ENCODE results near the gene ATP1A1.

The ATP1A1 gene

DNA sequence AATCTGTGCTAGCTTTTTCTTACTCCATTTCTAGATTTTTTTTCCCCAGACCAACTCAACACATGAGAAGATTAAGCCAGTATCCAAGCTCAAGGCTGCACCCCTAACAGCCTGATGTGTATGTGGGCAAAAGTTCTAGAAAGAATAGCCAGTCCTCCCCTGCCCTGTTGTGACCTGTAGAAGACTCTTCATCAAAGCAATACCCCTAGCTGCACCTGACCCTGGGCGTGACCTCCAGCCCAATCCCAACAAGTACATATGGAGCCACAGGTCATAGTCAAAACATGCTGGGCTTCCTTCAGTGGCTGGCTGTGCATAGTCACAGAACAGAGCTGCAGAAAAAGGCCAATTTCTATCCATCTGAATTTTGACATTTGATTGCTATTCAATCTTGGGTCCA lies 72.5 kb downstream of the ATP1A1 start:
- no peak for DNase-seq

DNA sequence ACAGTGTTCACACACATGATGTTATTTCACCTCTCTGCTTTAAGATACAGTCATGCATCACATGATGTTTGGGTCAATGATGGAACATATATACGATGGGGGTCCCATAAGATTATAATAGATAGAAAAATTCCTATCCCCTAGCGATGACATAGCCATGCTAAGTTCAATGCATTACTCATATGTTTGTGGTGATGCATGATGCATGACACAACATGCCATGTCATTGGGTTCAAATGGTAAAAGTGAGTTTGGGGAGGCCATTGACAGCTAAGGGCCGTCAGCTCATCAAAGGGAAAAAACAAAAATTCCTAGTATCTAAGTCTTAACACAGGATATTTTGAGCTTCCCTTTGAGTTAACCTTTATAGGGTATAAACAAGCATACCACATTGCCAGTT lies 73.6 kb downstream of the ATP1A1 start:
- DNase-seq, result no peak

DNA sequence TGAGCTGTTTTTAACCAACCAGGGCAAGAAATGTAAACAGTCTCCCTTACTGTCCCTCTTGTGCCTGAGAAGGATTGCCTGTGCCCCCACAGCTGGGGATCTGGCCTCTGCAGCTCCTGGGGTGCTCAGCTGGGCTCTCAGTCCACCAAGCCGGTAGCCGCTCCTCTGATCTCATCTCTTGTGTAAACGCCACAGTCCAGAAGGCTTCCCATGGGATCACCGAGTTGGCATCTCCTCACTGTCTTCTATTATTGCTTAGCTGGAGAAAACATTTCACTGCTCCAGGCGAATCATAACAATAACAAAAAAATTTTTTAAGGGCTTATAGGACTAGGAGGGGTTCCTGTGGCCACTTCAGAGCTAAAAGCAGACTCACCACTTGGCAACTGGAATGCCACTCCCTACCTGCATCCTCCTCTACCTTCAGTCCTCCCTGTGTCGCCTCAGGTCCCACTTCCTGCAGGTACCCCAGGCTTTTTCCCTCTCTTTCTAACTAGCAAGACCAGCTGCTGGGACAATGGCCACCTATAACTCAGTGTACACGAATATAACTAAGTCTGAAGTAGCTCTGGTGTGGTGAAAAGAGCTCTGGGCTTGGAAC lies 75.8 kb downstream of the ATP1A1 start:
- DNase-seq, result no peak

DNA sequence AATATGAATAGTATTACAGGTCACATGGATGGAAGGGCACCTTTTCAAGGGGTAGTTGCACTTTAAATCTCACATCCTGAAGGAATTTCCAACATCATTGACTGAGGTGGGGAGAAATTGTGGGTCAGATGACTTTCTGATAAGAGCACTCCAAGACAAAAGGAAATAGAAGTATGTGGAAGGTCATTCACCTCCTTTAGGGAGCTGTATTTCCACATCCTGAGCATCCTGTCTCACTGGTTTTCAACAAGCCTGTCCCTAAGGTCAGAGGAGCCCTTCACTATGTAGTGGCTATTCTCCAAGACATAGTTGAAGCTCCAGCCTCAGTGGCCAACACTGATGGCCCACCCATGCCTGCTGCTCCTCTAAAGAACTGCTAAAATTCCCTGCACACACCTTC lies 76.5 kb downstream of the ATP1A1 start:
- DNase-seq, result no peak

DNA sequence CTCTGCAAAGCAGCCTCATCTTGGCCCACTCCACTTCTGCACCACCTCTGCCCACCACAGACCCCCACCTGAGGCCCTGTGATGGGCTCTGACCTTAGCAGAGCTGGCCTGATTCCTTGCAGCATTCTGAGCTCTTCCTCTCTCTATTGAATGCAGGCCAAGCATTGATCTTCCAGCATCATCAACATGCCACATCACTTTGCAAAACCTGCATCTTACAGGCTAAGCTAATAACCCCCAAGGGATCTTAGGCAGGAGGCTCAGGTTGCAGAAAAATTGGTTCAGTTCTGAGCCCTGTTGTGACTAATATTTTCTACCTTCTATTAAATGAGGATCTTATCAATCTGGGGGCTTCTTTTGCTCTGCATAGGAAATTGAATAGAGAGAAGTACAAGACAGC lies 78.7 kb downstream of the ATP1A1 start:
- DNase-seq, result no peak

DNA sequence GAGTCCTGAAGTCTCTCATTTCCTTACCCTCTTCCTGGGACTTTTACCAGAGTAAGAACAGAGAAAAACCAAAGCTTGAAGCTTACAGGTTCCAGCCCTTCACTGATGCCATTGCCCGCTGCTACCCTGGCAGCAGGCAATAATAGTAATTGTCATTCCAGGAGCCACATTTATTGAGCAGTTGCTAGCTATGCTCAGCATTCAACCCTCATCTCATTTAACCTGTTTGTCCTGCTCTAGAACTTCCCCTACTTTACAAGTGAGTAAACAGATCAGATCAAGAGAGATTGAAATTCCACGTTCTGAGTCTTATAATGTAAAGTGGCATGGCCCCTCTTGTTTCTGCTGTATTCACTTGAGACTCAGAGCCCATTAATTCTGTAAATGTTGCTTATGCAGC lies 80.4 kb downstream of the ATP1A1 start:
- DNase-seq, result no peak

DNA sequence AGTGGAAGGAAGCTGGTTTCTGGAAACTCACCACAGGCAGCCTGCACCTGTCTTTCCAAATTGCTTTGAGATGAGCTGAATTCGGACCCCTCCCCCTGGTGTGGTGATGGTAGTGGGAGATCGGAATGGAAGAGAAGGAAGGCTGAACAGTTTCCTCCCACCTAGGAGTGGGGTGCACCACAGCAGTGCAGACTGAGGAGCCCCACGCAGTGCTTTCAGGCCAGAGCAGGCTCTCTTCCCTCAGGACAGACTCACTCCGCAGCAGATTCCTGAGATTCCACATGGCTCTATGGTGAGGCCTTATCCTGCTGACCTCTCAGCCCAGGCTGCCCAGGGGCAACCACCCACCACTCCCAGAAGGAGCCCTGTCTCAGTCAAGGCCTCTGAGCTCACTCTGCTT lies 80.9 kb downstream of the ATP1A1 start:
- no peak for DNase-seq

Measured in NCI-H2029 treated with DMSO at 0.1 percent for 48 hours (cell line).